Fibroblast of pulmonary artery (primary cell): ENCODE measurements around the gene BASP1.

ENCODE experiments used
- DNase-seq: peaks from one replicate; pipeline ENCODE4 v3.0.0-alpha.2; 2010; ENCODE audit warnings: low read depth
- H3K4me3 ChIP-seq: replicated peaks from 2 replicates; pipeline ENCODE4 v1.5.1; 2011; ENCODE audit warnings: low read depth, mild to moderate bottlenecking, control low read depth, low read length, moderate library complexity
- TF ChIP-seq, protein P1 (sequence below): IDR thresholded peaks from 2 replicates; pipeline ENCODE4 v1.5.1; 2011; ENCODE audit warnings: mild to moderate bottlenecking, control low read depth, low read length, inconsistent platforms; ENCODE audit errors: missing control alignments

Gene BASP1

DNA sequence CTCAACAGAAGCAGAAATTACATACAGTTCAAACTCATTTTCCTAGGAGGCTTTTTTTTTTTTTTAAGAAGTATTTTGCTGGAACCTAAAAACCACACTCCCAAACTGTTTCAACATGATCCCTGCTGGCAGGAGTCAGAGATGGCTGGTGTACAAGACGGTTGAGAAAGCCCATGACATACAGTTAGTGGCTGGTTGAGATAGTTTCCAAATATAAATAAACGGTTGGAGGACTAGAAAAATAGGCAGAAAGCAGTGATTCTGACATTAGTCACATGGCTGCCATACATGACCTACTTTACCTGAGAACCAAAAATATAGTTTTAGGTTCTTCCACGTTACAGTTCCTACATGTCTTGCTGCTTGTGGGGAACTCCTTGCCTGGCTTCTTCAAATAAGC is 31.7 kb upstream of the BASP1 start:
- H3K4me3 ChIP-seq, result no peak overlapping the region

DNA sequence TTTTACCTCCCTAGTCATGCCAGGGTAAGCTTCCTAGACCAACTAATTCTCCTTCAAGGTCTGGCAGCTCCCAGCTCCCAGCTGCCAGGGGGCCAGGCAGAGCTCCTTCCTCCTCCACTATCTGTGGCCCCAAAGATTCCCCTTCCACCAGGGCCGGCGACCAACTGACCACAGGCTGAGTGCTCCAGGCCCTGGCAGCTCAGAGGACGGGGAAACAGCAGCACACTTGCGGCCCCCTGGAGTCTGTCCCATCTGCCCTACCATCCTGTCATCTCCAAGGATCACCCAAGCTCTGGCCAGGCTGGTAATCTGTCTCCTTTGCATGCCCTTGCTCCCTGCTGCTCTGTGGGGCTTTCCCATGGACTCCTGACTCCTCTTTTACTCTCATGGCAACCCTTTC is 31.2 kb upstream of the BASP1 start:
- TF ChIP-seq, protein P1, sequence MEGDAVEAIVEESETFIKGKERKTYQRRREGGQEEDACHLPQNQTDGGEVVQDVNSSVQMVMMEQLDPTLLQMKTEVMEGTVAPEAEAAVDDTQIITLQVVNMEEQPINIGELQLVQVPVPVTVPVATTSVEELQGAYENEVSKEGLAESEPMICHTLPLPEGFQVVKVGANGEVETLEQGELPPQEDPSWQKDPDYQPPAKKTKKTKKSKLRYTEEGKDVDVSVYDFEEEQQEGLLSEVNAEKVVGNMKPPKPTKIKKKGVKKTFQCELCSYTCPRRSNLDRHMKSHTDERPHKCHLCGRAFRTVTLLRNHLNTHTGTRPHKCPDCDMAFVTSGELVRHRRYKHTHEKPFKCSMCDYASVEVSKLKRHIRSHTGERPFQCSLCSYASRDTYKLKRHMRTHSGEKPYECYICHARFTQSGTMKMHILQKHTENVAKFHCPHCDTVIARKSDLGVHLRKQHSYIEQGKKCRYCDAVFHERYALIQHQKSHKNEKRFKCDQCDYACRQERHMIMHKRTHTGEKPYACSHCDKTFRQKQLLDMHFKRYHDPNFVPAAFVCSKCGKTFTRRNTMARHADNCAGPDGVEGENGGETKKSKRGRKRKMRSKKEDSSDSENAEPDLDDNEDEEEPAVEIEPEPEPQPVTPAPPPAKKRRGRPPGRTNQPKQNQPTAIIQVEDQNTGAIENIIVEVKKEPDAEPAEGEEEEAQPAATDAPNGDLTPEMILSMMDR, result no peak
- H3K4me3 ChIP-seq, result no peak overlapping the region
- no peak for DNase-seq

More for the DNA sequence above, 31.7 kb upstream of the BASP1 start:
- DNase-seq, result peak; percentile 96
- TF ChIP-seq, protein P1, result peak; percentile 15

DNA sequence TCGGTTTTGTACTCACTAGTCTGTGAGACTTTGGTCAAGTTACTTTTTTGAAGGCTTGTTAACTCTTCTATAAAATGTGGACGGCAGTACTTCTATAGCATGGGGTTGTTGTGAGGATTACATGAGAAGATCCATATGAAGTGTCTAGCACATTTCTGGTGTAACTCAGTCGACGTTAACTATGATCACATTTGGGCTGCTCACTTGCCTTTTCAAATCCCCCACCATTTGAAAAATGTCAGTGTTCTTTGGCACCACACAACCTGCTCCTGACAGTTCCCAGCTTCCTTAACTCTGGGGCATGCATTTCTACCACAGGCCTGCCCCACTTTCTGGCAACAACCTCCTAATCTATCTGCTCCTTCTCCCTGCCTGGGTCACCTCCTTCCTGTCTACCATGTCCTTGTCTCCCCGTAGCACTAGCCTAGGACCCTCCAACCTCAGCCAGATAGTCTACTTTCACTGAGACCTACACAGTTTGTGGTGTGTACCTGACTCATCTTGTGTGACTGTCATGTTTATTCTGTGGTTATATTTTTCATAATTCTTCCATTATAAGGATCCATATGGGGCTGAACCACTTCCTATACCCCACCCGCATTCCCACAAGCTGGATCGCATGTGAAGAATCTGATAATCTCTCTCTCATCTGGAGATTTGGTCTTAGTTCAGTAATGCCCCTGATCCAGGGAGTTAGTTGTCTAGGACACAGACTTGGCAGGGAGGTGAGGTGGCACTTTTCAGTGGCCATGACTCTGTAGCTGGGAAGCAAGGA is 30.2 kb upstream of the BASP1 start:
- TF ChIP-seq, protein P1, result no peak
- DNase-seq, result no peak

DNA sequence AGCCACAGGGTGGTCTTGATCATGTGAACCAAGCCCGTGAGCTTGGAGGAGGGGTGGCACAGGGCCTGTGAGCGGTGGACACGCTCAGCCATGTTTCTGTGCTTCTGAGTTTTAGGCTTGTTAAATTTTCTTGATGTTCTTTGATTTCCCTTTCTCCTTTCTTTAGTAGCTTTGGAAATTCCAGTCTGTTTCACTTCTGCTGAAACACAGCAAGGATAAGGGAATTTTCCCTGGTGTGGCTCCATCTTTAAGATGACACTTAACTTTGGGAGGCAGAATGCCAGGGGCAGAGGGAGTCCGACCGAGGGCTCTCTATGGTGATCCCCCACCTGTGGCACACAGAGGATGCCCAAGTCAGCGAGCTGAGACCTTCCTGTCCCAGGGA is 29.7 kb upstream of the BASP1 start:
- TF ChIP-seq, protein P1, result no peak

More for the DNA sequence above, 30.2 kb upstream of the BASP1 start:
- H3K4me3 ChIP-seq, result no peak overlapping the region

DNA sequence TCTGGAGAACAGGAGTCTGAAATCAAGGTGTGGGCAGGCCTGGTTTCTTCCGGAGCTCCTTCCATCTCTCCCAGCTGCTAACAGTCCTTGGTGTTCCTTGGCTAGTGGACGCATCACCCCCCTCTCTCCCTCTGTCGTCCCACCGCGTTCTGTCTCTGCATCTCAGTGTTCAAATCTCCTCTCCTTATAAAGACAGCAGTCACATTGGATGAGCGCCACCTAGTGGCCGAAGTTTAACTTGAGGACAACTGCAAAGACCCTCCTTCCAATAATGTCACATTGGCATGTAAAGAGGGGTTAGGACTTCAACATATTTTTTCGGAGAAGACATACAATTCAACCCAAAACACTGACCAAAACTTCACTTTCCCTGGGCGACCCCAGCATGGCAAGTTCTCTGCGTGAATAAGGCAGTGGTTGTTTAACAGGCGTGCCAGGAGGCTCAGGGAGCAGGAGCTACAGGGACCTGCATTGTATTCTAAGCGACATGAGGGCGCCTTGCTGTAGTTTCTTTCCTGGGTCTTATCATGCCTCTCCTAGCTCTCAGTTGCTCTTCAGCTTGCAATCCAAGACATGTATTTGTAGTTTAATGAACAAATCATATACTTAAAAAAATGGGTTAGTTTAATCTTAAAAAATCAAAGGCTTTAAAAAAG is 27.9 kb upstream of the BASP1 start:
- peak; percentile 90 for DNase-seq
- TF ChIP-seq, protein P1, result peak; percentile 84
- H3K4me3 ChIP-seq, result no peak overlapping the region

More for the DNA sequence above, 29.7 kb upstream of the BASP1 start:
- no peak overlapping the region for H3K4me3 ChIP-seq
- no peak for DNase-seq

DNA sequence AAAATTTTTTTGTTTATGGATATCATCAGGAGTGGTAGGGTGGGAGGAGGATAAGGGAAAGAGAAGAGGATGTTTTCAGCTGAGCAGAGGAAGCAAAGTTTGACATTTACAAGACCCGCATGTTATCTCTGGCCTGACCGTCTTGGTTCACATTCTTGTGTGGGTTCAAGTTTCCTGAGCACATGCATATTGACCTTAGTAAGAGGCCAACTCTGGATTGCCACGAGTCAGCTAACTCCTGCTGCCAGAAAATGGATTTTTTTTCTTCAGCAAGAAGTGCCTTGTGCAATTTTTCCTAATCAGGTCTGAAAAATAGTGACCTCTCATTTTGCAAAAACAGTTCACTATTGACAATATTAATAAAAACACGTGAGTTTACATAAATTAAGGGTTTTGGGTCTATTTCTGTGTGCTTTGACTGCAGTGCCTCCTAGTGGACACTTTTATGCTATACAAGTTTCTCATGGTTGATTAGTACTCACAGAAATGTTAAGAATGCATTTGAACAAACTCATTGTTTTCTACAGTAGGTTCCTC is 27.1 kb upstream of the BASP1 start:
- TF ChIP-seq, protein P1, result peak; percentile 86
- no peak overlapping the region for H3K4me3 ChIP-seq
- peak; percentile 92 for DNase-seq
